GM19043 (cell line): ENCODE results near the gene OR6K3.
"Not testable (repeated sequence)": the region's sequence is repeated elsewhere in the genome, so short reads cannot be mapped to it uniquely, and the experiment has no call there.

Experiments
- ATAC-seq: cut with Tn5 transposase; IDR thresholded peaks from one replicate; pipeline ENCODE4 v1.9.1; 2021; ENCODE audit warnings: low read depth; ENCODE audit not compliant: unreplicated experiment

Gene OR6K3

GRCh38 chr1:158688343-158688742 is 32.2 kb downstream of the OR6K3 start:
- ATAC-seq: not testable (repeated sequence)

- no peak for ATAC-seq
These were observed 33.5 kb downstream of the OR6K3 start for GRCh38 chr1:158687037-158687436.

- no peak for ATAC-seq
These were observed 34.2 kb downstream of the OR6K3 start, which contains the start of gene SPTA1 for GRCh38 chr1:158686111-158687009. TSS of gene SPTA1 (minus strand) at chr1:158686715. CDS start at chr1:158686517, 198 bp downstream.

GRCh38 chr1:158685085-158685484 is 35.4 kb downstream of the OR6K3 start:
- ATAC-seq: no peak

- no peak for ATAC-seq
These were observed 38.9 kb downstream of the OR6K3 start for GRCh38 chr1:158681606-158682005.

- ATAC-seq: no peak
These were observed 41.2 kb downstream of the OR6K3 start for GRCh38 chr1:158679289-158679688.

- no peak for ATAC-seq
These were observed 44.8 kb downstream of the OR6K3 start for GRCh38 chr1:158675563-158676323.

GRCh38 chr1:158674302-158674701 is 46.2 kb downstream of the OR6K3 start:
- no peak for ATAC-seq
